Measurements from ENCODE around the gene POLR2H. TPM values are rescaled to one million over a fixed set of nuclear protein-coding genes. Genes with fewer than 3 reads are reported as not detected.
A peak's percentile ranks its signal among the peaks of the same experiment; 100 is the strongest.

Gene POLR2H
- total and polyA plus RNA-seq, 2 of the 4 experiments (the other 2 are of a cell fraction) = 47.7 to 130 TPM

GRCh38 chr3:184379358-184380184 lies 18.1 kb downstream of the POLR2H start, which contains the start of gene CHRD:
Gene CHRD, plus strand, starts transcription at chr3:184380054. Its CDS starts 265 bp downstream, at chr3:184380319.
- Histone ChIP-seq H2BK5ac (ENCODE audit: low read depth, low read length, poor library complexity, severe bottlenecking) (no peak within 1 kb of the TSS), H3K27me3 (ENCODE audit: control insufficient read depth, insufficient read depth, low read length) (peaks cover 81% of the 10 kb centered on the region), H4K8ac (ENCODE audit: low read depth in 2 of 2, low read length in 2 of 2) (no peak within 1 kb of the TSS), H2AK5ac (ENCODE audit: low read depth, low read length) (no peak within 1 kb of the TSS), H2BK120ac (ENCODE audit: low read depth, low read length) (no peak within 1 kb of the TSS), H2AK9ac (replicated peaks; ENCODE audit: low read depth, low read length, poor library complexity) (no peak within 1 kb of the TSS), H4K5ac (ENCODE audit: low read depth, low read length) (no peak within 1 kb of the TSS), H3K27ac (ENCODE audit: insufficient read depth, low read length) (no peak within 1 kb of the TSS), H3K4me1 (ENCODE audit: control insufficient read depth, insufficient read depth, low read length) (peaks cover 2% of the 10 kb centered on the region; the same call in 1 of the 2 replicates), H3K23ac (ENCODE audit: low read depth, low read length) (peak within 1 kb of the TSS; percentile 31; the same call in 1 of the 2 replicates), H3K56ac (ENCODE audit: extremely low read depth, insufficient read depth, low read length) (no peak within 1 kb of the TSS), H2BK15ac (ENCODE audit: low read depth, low read length) (no peak within 1 kb of the TSS), H4K91ac (ENCODE audit: insufficient read depth, low read depth, low read length) (no peak within 1 kb of the TSS), H3K14ac (replicated peaks; ENCODE audit: low read depth, low read length) (no peak within 1 kb of the TSS), H3K9ac (ENCODE audit: low read depth, low read length) (no peak within 1 kb of the TSS), H2BK20ac (ENCODE audit: low read depth, low read length) (no peak within 1 kb of the TSS), H3K9me3 (ENCODE audit: control insufficient read depth, insufficient read depth, low read length) (no peaks in the 10 kb centered on the region), H3K4me2 (ENCODE audit: low read depth, low read length) (peak within 1 kb of the TSS; percentile 34; the same call in 1 of the 2 replicates), H3K4ac (ENCODE audit: low read depth, low read length) (no peak within 1 kb of the TSS), H3K9me1 (ENCODE audit: insufficient read depth, low read length) (no peaks in the 10 kb centered on the region), H3K79me1 (ENCODE audit: low read depth in 1 of 2, low read length in 2 of 2) (no peaks in the 10 kb centered on the region), H4K20me1 (ENCODE audit: insufficient read depth, low read length) (no peaks in the 10 kb centered on the region), H3K36me3 (ENCODE audit: control insufficient read depth, insufficient read depth, low read length) (no peaks in the 10 kb centered on the region), H3K18ac (ENCODE audit: low read depth, low read length) (no peak within 1 kb of the TSS; the same call in 1 of the 2 replicates), H2AFZ (replicated peaks; ENCODE audit: low read length, poor library complexity) (peak within 1 kb of the TSS; percentile 56), H3K4me3 (ENCODE audit: insufficient read depth, low read depth, low read length) (peak within 1 kb of the TSS; percentile 39; the same call in 1 of the 2 replicates)
- intact Hi-C loops (cut with micrococcal nuclease) = no loop called here
- dilution Hi-C loops (cut with HindIII; ENCODE audit: low sequenced_read_pairs, unreplicated experiment) = no loop called here
- DNase-seq = no peak
- WGBS, 2 experiments (ENCODE audit: extremely low coverage in 2 of 2, insufficient read length in 1 of 2) = 28% methylated on average over 16 of the region's 71 CpGs; no CpG with 5 or more reads in 1 of the 2 experiments
- TF ChIP-seq MAFK (IDR thresholded peaks at IDR 0.05; ENCODE audit: low read depth, low read length) (no peak), RCOR1 (IDR thresholded peaks at IDR 0.05; ENCODE audit: insufficient replicate concordance, low read length) (no peak), CEBPB (IDR thresholded peaks at IDR 0.05; ENCODE audit: low read depth, low read length) (no peak), FOS (IDR thresholded peaks at IDR 0.05; ENCODE audit: low read depth, low read length) (no peak), MXI1 (IDR thresholded peaks at IDR 0.05; ENCODE audit: borderline replicate concordance, low read depth, low read length) (no peak), MAZ (IDR thresholded peaks at IDR 0.05; ENCODE audit: borderline replicate concordance, low read depth, low read length) (no peak), USF2 (IDR thresholded peaks at IDR 0.05; ENCODE audit: low read depth, low read length) (no peak), NFE2L2 (IDR thresholded peaks at IDR 0.05; ENCODE audit: low read depth, low read length) (no peak), SMC3 (IDR thresholded peaks at IDR 0.05; ENCODE audit: low read depth, low read length) (no peak), CHD1 (IDR thresholded peaks at IDR 0.05; ENCODE audit: low read depth, low read length) (no peak), POLR2A (IDR thresholded peaks at IDR 0.05; ENCODE audit: low read depth, low read length) (no peak), BHLHE40 (IDR thresholded peaks at IDR 0.05; ENCODE audit: low read depth, low read length) (no peak)
- TF ChIP-seq, protein P1, sequence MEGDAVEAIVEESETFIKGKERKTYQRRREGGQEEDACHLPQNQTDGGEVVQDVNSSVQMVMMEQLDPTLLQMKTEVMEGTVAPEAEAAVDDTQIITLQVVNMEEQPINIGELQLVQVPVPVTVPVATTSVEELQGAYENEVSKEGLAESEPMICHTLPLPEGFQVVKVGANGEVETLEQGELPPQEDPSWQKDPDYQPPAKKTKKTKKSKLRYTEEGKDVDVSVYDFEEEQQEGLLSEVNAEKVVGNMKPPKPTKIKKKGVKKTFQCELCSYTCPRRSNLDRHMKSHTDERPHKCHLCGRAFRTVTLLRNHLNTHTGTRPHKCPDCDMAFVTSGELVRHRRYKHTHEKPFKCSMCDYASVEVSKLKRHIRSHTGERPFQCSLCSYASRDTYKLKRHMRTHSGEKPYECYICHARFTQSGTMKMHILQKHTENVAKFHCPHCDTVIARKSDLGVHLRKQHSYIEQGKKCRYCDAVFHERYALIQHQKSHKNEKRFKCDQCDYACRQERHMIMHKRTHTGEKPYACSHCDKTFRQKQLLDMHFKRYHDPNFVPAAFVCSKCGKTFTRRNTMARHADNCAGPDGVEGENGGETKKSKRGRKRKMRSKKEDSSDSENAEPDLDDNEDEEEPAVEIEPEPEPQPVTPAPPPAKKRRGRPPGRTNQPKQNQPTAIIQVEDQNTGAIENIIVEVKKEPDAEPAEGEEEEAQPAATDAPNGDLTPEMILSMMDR (conservative IDR thresholded peaks at IDR 0.05; ENCODE audit: low read depth, low read length) = no peak
- TF ChIP-seq, protein P2, sequence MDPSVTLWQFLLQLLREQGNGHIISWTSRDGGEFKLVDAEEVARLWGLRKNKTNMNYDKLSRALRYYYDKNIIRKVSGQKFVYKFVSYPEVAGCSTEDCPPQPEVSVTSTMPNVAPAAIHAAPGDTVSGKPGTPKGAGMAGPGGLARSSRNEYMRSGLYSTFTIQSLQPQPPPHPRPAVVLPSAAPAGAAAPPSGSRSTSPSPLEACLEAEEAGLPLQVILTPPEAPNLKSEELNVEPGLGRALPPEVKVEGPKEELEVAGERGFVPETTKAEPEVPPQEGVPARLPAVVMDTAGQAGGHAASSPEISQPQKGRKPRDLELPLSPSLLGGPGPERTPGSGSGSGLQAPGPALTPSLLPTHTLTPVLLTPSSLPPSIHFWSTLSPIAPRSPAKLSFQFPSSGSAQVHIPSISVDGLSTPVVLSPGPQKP (IDR thresholded peaks at IDR 0.05; ENCODE audit: borderline replicate concordance, low read depth, low read length) = no peak
- CTCF ChIA-PET = interaction anchor here (1.4 kb wide), 1 partner anchor 8 kb away, joined by 5 read pairs; no protein-coding TSS in a partner anchor
- no TSS peak for BruUV-seq (replicated peaks)
- in situ Hi-C loops (cut with MboI; ENCODE audit: low sequenced_read_pairs) = loop anchor here (10.0 kb wide), 2 partner anchors 395 to 425 kb away; no protein-coding TSS in a partner anchor
- POLR2A ChIA-PET (ENCODE audit: unreplicated experiment) = no interaction called here
- peak; percentile 61 for ATAC-seq (ENCODE audit: low read depth)

All from IMR-90 (cell line).